ENCODE results near the gene LYRM4.
"Not testable (repeated sequence)": the region's sequence is repeated elsewhere in the genome, so short reads cannot be mapped to it uniquely, and the experiment has no call there.

The LYRM4 gene

GRCh38 chr6:5139828-5140771 lies 120.7 kb downstream of the LYRM4 start:
- DNase-seq = no peak

GRCh38 chr6:5138995-5139827 lies 121.5 kb downstream of the LYRM4 start:
- no peak for DNase-seq

DNA sequence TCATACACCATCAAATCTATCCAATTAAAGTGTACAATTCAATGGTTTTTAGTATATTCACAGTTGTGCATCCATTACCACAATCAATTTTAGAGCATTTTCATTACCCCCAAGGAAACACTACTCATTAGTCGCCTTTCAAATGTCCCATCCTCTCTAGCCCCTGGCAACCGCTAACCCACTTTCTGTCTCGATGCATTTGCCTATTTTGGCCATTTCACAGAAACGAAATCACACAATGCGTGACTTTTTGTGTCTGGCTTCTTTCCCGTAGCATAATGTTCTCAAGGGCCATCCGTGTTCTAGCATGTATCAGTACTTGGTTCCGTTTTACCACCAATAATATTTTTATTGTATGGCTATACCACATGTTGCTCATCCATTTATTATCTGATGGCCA lies 123.9 kb downstream of the LYRM4 start:
- no peak for DNase-seq

DNA sequence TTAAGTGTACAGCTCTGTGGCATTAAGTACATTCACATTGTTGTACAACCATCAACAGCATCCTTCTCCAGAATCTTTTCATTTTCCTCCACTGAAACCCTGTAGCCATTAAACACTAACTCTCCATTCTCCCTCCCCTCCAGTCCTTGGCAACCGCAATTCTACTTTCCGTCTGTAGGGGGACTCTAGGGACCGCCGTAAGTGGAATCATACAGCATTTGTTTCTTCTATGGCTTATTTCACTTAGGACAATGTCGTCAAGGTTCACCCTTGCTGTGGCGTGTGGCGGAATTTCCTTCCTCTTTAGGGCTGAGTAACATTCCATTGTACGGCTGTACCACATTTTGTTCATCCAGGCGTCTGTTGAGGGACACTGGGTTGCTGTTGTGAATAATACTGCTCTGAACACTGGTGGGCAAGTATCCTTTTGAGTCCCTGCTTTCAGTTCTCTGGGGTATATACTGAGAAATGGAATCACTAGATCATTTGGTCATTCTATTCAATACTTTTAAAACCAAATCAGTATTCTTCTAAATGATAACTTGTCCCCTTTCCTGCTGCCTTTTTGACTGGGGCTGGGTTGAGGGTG lies 124.9 kb downstream of the LYRM4 start:
- peak; percentile 62 for DNase-seq

GRCh38 chr6:5133943-5134342 lies 126.8 kb downstream of the LYRM4 start:
- no peak for DNase-seq

DNA sequence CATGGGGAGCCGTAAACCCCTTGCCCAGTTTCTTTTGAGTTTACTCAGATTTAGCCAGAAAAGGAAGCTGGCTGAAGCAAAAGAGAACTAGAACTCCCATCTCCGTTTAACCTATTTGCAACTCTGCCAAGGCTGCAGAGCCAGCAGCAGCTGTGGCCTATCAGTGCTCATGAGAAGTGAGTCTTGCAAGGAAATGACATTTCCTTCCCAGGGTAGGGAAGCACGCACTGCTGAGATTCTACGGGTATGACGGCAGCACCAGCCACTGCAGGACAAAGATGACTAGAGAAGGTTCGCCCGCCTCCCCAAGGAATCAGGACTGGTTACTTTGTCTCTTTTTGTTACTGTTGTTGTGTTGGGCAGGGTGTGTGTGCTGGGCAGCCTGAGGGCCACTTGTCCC lies 128.0 kb downstream of the LYRM4 start:
- DNase-seq = no peak

DNA sequence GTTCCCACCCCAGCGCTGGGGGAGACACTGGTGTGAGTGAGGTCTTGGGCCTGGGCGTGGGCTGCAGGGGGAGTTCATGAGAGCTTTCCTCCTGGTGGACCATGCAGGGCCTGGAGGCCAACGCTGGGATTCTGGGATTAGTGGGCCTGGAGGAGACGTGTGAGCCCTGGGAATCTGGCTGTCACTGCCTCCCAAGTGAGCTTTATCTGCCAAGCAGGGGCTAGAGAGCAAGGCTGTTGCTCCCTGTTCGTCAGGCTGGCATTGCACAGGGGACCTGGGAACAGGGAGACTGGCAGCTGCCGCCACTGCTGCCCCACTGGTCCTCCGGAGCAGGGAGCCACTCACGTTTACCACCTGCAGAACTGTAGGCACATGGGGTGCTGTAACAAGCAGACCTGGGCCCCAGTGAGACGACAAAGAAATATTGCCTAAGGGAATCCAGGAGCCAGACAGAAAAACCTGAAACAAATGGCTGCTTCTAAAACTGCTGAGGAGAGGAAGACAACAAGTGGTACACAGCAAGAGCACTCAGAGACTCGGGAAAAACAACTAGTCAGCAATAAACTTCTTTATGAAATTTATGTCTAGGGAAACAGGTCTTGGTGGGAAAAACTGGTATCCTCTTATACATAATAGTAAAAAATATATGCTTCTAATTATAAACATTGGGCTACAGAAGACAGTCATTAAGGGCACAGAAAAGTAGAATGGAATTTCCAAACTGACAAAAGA lies 130.4 kb downstream of the LYRM4 start:
- DNase-seq = no peak

- no peak for DNase-seq
Measured at GRCh38 chr6:5128351-5128750, 132.4 kb downstream of the LYRM4 start.

GRCh38 chr6:5127106-5127687 lies 133.6 kb downstream of the LYRM4 start:
- DNase-seq = no peak

GRCh38 chr6:5126214-5126613 lies 134.5 kb downstream of the LYRM4 start:
- DNase-seq = no peak

- no peak for DNase-seq
Measured at GRCh38 chr6:5125152-5126006, 135.4 kb downstream of the LYRM4 start.

DNA sequence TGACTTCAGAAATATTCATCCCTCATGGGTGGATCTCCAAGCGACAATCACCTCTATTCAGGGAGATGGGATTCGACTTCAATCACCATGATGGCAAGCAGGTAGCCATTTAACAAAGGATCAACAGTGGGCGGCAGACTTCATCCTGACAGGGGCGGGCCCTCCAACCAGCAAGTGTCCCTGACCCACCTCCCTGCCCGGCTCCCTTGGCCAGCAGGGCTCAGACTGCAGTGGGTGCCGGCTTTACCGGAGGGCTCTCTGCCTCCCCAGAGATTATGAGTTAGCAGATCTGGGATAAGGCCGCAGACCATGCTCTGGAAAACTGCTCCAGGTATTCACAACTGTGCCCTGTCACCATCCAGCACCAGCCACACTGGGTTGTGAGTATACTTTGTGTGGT lies 136.2 kb downstream of the LYRM4 start:
- DNase-seq = no peak

GRCh38 chr6:5123296-5124143 lies 137.2 kb downstream of the LYRM4 start:
- no peak for DNase-seq

DNA sequence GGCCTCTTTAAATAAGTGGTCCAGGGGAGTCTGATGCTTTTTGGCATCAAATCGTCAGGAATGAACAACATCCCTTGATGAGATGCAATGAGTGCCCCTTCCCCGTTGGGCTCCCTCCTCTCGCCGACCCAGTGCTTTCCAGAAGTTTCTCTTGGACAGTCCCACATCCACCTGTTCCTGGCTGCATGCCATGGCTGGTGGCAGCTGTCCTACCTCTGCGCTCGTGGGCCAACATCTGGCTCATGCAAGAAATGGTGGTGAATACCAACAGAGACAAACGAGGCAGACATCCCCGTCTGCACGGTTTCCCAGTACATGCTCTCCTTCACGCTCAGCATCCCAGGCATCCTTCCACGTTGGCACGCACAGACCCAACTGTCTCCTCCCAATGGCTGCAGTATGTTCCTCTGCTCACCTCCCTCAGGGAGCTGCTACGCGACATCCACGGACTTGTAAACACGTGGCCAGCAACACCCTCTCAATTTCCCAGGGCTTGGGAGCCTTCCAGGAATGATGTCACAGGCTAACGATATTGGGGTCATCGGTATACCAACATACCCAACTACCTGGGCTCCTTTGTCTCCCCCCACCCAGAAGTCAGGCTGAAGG lies 138.1 kb downstream of the LYRM4 start:
- DNase-seq = no peak

DNA sequence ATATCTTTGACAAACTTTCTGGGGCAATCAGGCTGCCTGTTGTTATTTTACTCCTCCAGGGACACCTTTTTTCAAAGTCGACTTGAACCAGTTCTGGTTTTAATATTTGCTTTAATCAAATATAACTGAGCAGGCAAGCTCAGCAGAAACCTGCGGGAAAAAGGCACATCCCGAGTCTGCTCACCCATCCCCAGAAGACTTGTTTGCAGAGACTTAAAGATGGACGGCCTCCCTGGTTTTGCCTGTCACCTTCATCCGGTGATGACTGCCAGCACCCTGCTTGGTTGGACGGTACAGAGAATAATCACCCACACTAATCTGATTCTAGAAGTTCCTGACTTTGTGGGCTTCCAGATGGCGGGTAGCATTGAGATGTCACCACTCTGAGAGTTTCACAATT lies 138.8 kb downstream of the LYRM4 start:
- no peak for DNase-seq

GRCh38 chr6:5121479-5121878 lies 139.3 kb downstream of the LYRM4 start:
- DNase-seq = no peak

DNA sequence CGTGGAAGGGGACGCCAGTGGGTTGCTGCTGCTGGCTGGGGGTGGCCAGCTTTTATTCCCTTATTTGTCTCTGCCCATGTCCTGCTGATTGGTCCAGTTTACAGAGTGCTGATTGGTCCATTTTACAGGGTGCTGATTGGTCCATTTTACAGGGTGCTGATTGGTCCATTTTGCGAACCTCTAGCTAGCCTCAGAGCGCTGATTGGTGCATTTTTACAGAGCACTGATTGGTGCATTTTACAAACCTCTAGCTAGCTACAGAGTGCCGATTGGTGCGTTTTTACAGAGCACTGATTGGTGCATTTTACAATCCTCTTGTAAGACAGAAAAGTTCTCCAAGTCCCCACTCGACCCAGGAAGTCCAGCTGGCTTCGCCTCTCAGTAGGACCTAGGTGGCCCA lies 140.2 kb downstream of the LYRM4 start:
- not testable (repeated sequence) for DNase-seq

DNA sequence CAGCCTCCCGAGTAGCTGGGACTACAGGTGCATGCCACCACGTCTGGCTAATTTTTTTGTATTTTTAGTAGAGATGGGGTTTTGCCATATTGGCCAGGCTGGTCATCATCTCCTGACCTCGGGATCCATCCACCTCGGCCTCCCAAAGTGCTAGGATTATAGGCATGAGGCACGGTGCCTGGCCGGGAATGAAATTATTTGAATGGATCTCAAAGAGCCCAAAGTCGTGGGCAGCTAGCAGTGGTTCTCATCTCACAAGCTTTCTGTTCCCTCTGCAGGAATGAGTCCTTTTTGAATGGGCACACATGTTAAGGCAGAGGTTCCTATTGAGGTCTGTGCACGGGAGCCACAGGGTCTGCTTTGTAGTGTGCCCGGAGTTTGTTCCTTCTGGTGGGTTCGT lies 140.7 kb downstream of the LYRM4 start:
- DNase-seq = no peak

- DNase-seq = no peak
Measured at GRCh38 chr6:5119090-5119951, 141.4 kb downstream of the LYRM4 start.
